H9 (cell line): ENCODE measurements around the gene RAB11FIP4. TPM values are rescaled to one million over a fixed set of nuclear protein-coding genes. Genes with fewer than 3 reads are reported as not detected.

ENCODE experiments used
- DNase-seq: peaks from one replicate; pipeline ENCODE4 v3.0.0-alpha.2; 2017
- H2AFZ ChIP-seq: one replicate; pipeline ENCODE4 v1.6.1; 2013; ENCODE audit warnings: mild to moderate bottlenecking, low read length, control low read depth, moderate library complexity
- H2AK5ac ChIP-seq: 2 replicates; pipeline ENCODE4 v1.6.1; 2013; ENCODE audit warnings: low read length, control low read depth, mixed read lengths; ENCODE audit not compliant: insufficient read length
- H2BK120ac ChIP-seq: one replicate; pipeline ENCODE4 v1.6.1; 2013; ENCODE audit warnings: low read depth, mild to moderate bottlenecking, low read length, control low read depth, inconsistent platforms; ENCODE audit not compliant: poor library complexity, severe bottlenecking
- H2BK12ac ChIP-seq: 2 replicates; pipeline ENCODE4 v1.6.1; 2013; ENCODE audit warnings: low read length, control low read depth, mixed read lengths, low read depth; ENCODE audit not compliant: insufficient read length
- H2BK15ac ChIP-seq: 2 replicates; pipeline ENCODE4 v1.6.1; 2013; ENCODE audit warnings: low read depth, low read length, control low read depth
- H2BK20ac ChIP-seq: one replicate; pipeline ENCODE4 v1.6.1; 2013; ENCODE audit warnings: low read depth, mild to moderate bottlenecking, low read length, control low read depth, inconsistent platforms; ENCODE audit not compliant: poor library complexity, severe bottlenecking
- H2BK5ac ChIP-seq: 2 replicates; pipeline ENCODE4 v1.6.1; 2013; ENCODE audit warnings: low read length, control low read depth, mixed read lengths; ENCODE audit not compliant: insufficient read length
- H3K14ac ChIP-seq: 2 replicates; pipeline ENCODE4 v1.6.1; 2013; ENCODE audit warnings: low read length, control low read depth; ENCODE audit not compliant: insufficient read depth
- H3K18ac ChIP-seq: 2 replicates; pipeline ENCODE4 v1.6.1; 2013; ENCODE audit warnings: low read depth, mild to moderate bottlenecking, mixed read lengths, low read length, control low read depth; ENCODE audit not compliant: insufficient read length
- H3K23ac ChIP-seq: 2 replicates; pipeline ENCODE4 v1.6.1; 2013; ENCODE audit warnings: low read length, control low read depth, mixed read lengths, low read depth; ENCODE audit not compliant: insufficient read length
- H3K23me2 ChIP-seq: 2 replicates; pipeline ENCODE4 v1.6.1; 2013; ENCODE audit warnings: low read depth, mild to moderate bottlenecking, mixed read lengths, low read length, control low read depth; ENCODE audit not compliant: insufficient read length, poor library complexity, severe bottlenecking
- H3K27ac ChIP-seq: 2 replicates; pipeline ENCODE4 v1.5.1; 2013; ENCODE audit warnings: low read length, control low read depth, mixed read lengths, low read depth; ENCODE audit not compliant: insufficient read length
- H3K27me3 ChIP-seq: 2 replicates; pipeline ENCODE4 v1.6.1; 2013; ENCODE audit warnings: low read length, control low read depth, inconsistent platforms; ENCODE audit not compliant: insufficient read depth
- H3K4ac ChIP-seq: 2 replicates; pipeline ENCODE4 v1.6.1; 2013; ENCODE audit warnings: low read depth, mild to moderate bottlenecking, control low read depth, inconsistent platforms, low read length, moderate library complexity
- H3K4me1 ChIP-seq: 2 replicates; pipeline ENCODE4 v1.6.1; 2013; ENCODE audit warnings: low read length, control low read depth, inconsistent platforms; ENCODE audit not compliant: insufficient read depth
- H3K4me2 ChIP-seq: 2 replicates; pipeline ENCODE4 v1.6.1; 2013; ENCODE audit warnings: low read length, control low read depth, mixed read lengths; ENCODE audit not compliant: insufficient read length, insufficient read depth
- H3K56ac ChIP-seq: 2 replicates; pipeline ENCODE4 v1.6.1; 2013; ENCODE audit warnings: low read depth, mild to moderate bottlenecking, mixed read lengths, low read length, control low read depth; ENCODE audit not compliant: insufficient read length
- H3K79me1 ChIP-seq: 2 replicates; pipeline ENCODE4 v1.6.1; 2013; ENCODE audit warnings: low read depth, mild to moderate bottlenecking, moderate library complexity, low read length, control low read depth, inconsistent platforms; ENCODE audit not compliant: insufficient read depth, poor library complexity, severe bottlenecking
- H3K79me2 ChIP-seq: 2 replicates; pipeline ENCODE4 v1.6.1; 2013; ENCODE audit warnings: low read length, control low read depth, inconsistent platforms; ENCODE audit not compliant: insufficient read depth
- H3K9ac ChIP-seq: 2 replicates; pipeline ENCODE4 v1.6.1; 2013; ENCODE audit warnings: low read length, control low read depth, mixed read lengths; ENCODE audit not compliant: insufficient read length; ENCODE audit errors: extremely low read depth
- H3K9me3 ChIP-seq: one replicate; pipeline ENCODE4 v1.6.1; 2013; ENCODE audit warnings: low read depth, low read length, inconsistent platforms; ENCODE audit not compliant: control insufficient read depth
- H3T11ph ChIP-seq: one replicate; pipeline ENCODE4 v1.6.1; 2013; ENCODE audit warnings: mild to moderate bottlenecking, low read length, control low read depth, inconsistent platforms
- H4K20me1 ChIP-seq: one replicate; pipeline ENCODE4 v1.6.1; 2013; ENCODE audit not compliant: control insufficient read depth, insufficient read length, insufficient read depth
- H4K5ac ChIP-seq: 2 replicates; pipeline ENCODE4 v1.6.1; 2013; ENCODE audit warnings: low read depth, mild to moderate bottlenecking, mixed read lengths, low read length, control low read depth; ENCODE audit not compliant: insufficient read length
- H4K8ac ChIP-seq: replicated peaks from 2 replicates; pipeline ENCODE4 v1.6.1; 2013; ENCODE audit warnings: low read length, control low read depth, mixed read lengths, low read depth; ENCODE audit not compliant: insufficient read length
- H4K91ac ChIP-seq: 2 replicates; pipeline ENCODE4 v1.6.1; 2013; ENCODE audit warnings: low read depth, mild to moderate bottlenecking, moderate library complexity, mixed read lengths, low read length, control low read depth; ENCODE audit not compliant: insufficient read length
- H3K27ac Mint-ChIP-seq, 3 experiments: 2 replicates in 2 of 3; 3 replicates in 1 of 3; pipeline ENCODE4 v1.8.0; 2020 to 2021; ENCODE audit warnings: mixed read lengths in 3 of 3, mild to moderate bottlenecking in 1 of 3, moderate library complexity in 1 of 3
- H3K27me3 Mint-ChIP-seq: 2 replicates; pipeline ENCODE4 v1.8.0; 2021; ENCODE audit warnings: low read depth, mild to moderate bottlenecking, moderate library complexity, mixed read lengths
- H3K36me3 Mint-ChIP-seq, 3 experiments: 2 replicates in 2 of 3; 3 replicates in 1 of 3; pipeline ENCODE4 v1.8.0; 2020 to 2021; ENCODE audit warnings: low read depth in 3 of 3, mixed read lengths in 3 of 3; ENCODE audit not compliant: insufficient read depth in 1 of 3
- H3K4me1 Mint-ChIP-seq, 2 experiments: 2 replicates each; pipeline ENCODE4 v1.8.0; 2020; ENCODE audit warnings: mixed read lengths in 2 of 2
- H3K4me3 Mint-ChIP-seq, 2 experiments: 2 replicates in 1 of 2; 3 replicates in 1 of 2; pipeline ENCODE4 v1.8.0; 2020 to 2021; ENCODE audit warnings: mild to moderate bottlenecking in 2 of 2, mixed read lengths in 2 of 2, moderate library complexity in 1 of 2
- H3K9me3 Mint-ChIP-seq, 2 experiments: 2 replicates in 1 of 2; 3 replicates in 1 of 2; pipeline ENCODE4 v1.8.0; 2020; ENCODE audit warnings: mild to moderate bottlenecking in 2 of 2, mixed read lengths in 2 of 2, moderate library complexity in 1 of 2
- CTCF ChIP-seq: fragments of 200-600 bp; sonication (generic); conservative IDR thresholded peaks from 3 replicates; pipeline ENCODE4 v1.8.0; 2021; ENCODE audit warnings: antibody characterized with exemption, mild to moderate bottlenecking
- WGBS: extraction: QIAGEN DNeasy Blood & Tissue Kit; methylation state at CpG from one replicate; pipeline ENCODE4 v1.1.7; 2013; ENCODE audit warnings: missing lambda C conversion rate, low lambda C conversion rate, mixed read lengths; ENCODE audit not compliant: insufficient read length; ENCODE audit errors: extremely low coverage; 5-methylcytosine and 5-hydroxymethylcytosine counted together
- total RNA-seq: library from RNA; stranded (reverse); gene quantifications from 2 replicates; pipeline ENCODE4 v1.2.1, GENCODE V29; 2021

Gene RAB11FIP4
- total RNA-seq, 1 experiment from 2014 or later, result 25.7 TPM

- H3K4me1 Mint-ChIP-seq, result peaks cover 0 to 4% of the 10 kb centered on the region in 2 experiments; a peak in 1 of 4 replicates
- H3K27me3 Mint-ChIP-seq, result no peaks in the 10 kb centered on the region
- H3K56ac ChIP-seq, result no peak overlapping the region
- no peak overlapping the region for H4K91ac ChIP-seq
- H2BK5ac ChIP-seq, result no peak overlapping the region
- H4K8ac ChIP-seq, result no peak overlapping the region
- no peak overlapping the region for H3T11ph ChIP-seq
- no peak for TF ChIP-seq CTCF
- no CpG with 5 or more reads among the region's 7 CpGs for WGBS
- H3K4me2 ChIP-seq, result no peak overlapping the region
- H3K9me3 ChIP-seq, result no peaks in the 10 kb centered on the region
- H3K36me3 Mint-ChIP-seq, result no peaks in the 10 kb centered on the region
- H3K79me1 ChIP-seq, result no peaks in the 10 kb centered on the region
- H4K5ac ChIP-seq, result no peak overlapping the region
- no peak overlapping the region for H3K4ac ChIP-seq
- H2AK5ac ChIP-seq, result no peak overlapping the region
- no peaks in the 10 kb centered on the region for H3K27me3 ChIP-seq
- no peaks in the 10 kb centered on the region for H3K23me2 ChIP-seq
- no peaks in the 10 kb centered on the region for H3K4me1 ChIP-seq
- no peak overlapping the region for H3K27ac Mint-ChIP-seq
- no peak for DNase-seq
- no peak overlapping the region for H3K14ac ChIP-seq
- no peak overlapping the region for H2BK120ac ChIP-seq
- no peaks in the 10 kb centered on the region for H3K9me3 Mint-ChIP-seq
- H2BK15ac ChIP-seq, result no peak overlapping the region
- no peaks in the 10 kb centered on the region for H4K20me1 ChIP-seq
- no peak overlapping the region for H3K9ac ChIP-seq
- H2AFZ ChIP-seq, result no peak overlapping the region
- H3K79me2 ChIP-seq, result no peaks in the 10 kb centered on the region
- H3K23ac ChIP-seq, result no peak overlapping the region
- no peak overlapping the region for H2BK20ac ChIP-seq
- H3K18ac ChIP-seq, result no peak overlapping the region
- no peak overlapping the region for H2BK12ac ChIP-seq
- no peak overlapping the region for H3K4me3 Mint-ChIP-seq
- no peak overlapping the region for H3K27ac ChIP-seq
Observed at GRCh38 chr17:31443386-31443785, 51.9 kb downstream of the RAB11FIP4 start.
